Tibial artery (tissue), 4 donors: ENCODE data around the gene UVRAG.

ENCODE experiments used
- DNase-seq, 2 donors: peaks; one replicate each; pipeline ENCODE4 v3.0.0-alpha.2; 2019
- H3K27ac ChIP-seq, 2 donors: fragments of 200-600 bp; sonication (generic) in 1 of 2; 1 replicate in 1 of 2; 2 replicates in 1 of 2; pipeline ENCODE4 v1.5.1; 2018 to 2019; ENCODE audit warnings: mild to moderate bottlenecking in 1 of 2
- H3K27me3 ChIP-seq, 2 donors: fragments of 200-600 bp; sonication (generic) in 1 of 2; one replicate each; pipeline versions ENCODE4 v1.5.1 to v1.6.0; 2016 to 2019
- H3K36me3 ChIP-seq, 3 donors: fragments of 200-600 bp; sonication (generic) in 2 of 3; one replicate each; pipeline ENCODE4 v1.5.1; 2016 to 2019; ENCODE audit warnings: mild to moderate bottlenecking in 2 of 3
- H3K4me1 ChIP-seq, 4 donors: fragments of 200-600 bp; sonication (generic) in 2 of 4; 1 replicate in 3 of 4; 2 replicates in 1 of 4; pipeline ENCODE4 v1.5.1; 2016 to 2019
- H3K4me3 ChIP-seq, 2 donors: fragments of 200-600 bp; sonication (generic) in 1 of 2; 1 replicate in 1 of 2; 2 replicates in 1 of 2; pipeline ENCODE4 v1.5.1; 2018 to 2019; ENCODE audit warnings: mild to moderate bottlenecking in 2 of 2
- H3K9me3 ChIP-seq, 3 donors: fragments of 200-600 bp; sonication (generic) in 1 of 3; one replicate each; pipeline ENCODE4 v1.5.1; 2016 to 2019
- CTCF ChIP-seq, 2 experiments: fragments of 200-600 bp in 1 of 2; fragments of 450-650 bp in 1 of 2; IDR thresholded peaks; one replicate each; pipeline ENCODE4 v1.5.1; 2017 to 2019; ENCODE audit warnings: antibody characterized with exemption in 2 of 2, mild to moderate bottlenecking in 1 of 2, moderate library complexity in 1 of 2
- intact Hi-C: fragments of 100-400 bp; cut with DNase I; formaldehyde crosslinking; loops from one replicate; pipeline ENCODE4 v1.15.0; 2023; ENCODE audit warnings: low total_unique reads

The UVRAG gene

GRCh38 chr11:76094740-76095139 lies 279.7 kb downstream of the UVRAG start:
- no peak for DNase-seq
- Histone ChIP-seq H3K36me3 (peaks cover 0 to 7% (median 5%) of the 10 kb centered on the region in 3 donors), H3K4me3 (no peak overlapping the region), H3K4me1 (no peaks in the 10 kb centered on the region), H3K9me3 (peaks cover 0 to 6% (median 3%) of the 10 kb centered on the region in 3 donors), H3K27ac (no peak overlapping the region), H3K27me3 (no peaks in the 10 kb centered on the region)
- intact Hi-C loops, result no loop called here
- TF ChIP-seq CTCF (IDR thresholded peaks at IDR 0.05), result no peak

GRCh38 chr11:76095891-76096290 lies 280.9 kb downstream of the UVRAG start:
- Histone ChIP-seq H3K36me3 (no peaks in the 10 kb centered on the region), H3K9me3 (no peaks in the 10 kb centered on the region), H3K4me1 (no peaks in the 10 kb centered on the region), H3K27me3 (no peaks in the 10 kb centered on the region), H3K4me3 (no peak overlapping the region), H3K27ac (no peak overlapping the region)
- intact Hi-C loops, result no loop called here
- DNase-seq, result no peak
- TF ChIP-seq CTCF (IDR thresholded peaks at IDR 0.05), result no peak

GRCh38 chr11:76096552-76096951 lies 281.5 kb downstream of the UVRAG start:
- intact Hi-C loops, result no loop called here
- H3K27me3 ChIP-seq, result no peaks in the 10 kb centered on the region

GRCh38 chr11:76102802-76103201 lies 287.8 kb downstream of the UVRAG start:
- Histone ChIP-seq H3K27me3 (no peaks in the 10 kb centered on the region), H3K9me3 (no peaks in the 10 kb centered on the region), H3K36me3 (no peaks in the 10 kb centered on the region), H3K4me3 (no peak overlapping the region), H3K4me1 (no peaks in the 10 kb centered on the region), H3K27ac (no peak overlapping the region)
- intact Hi-C loops, result no loop called here
- TF ChIP-seq CTCF (IDR thresholded peaks at IDR 0.05), result no peak
- DNase-seq, result peak in 1 of 2 donors; percentile 44

More at GRCh38 chr11:76096552-76096951, 281.5 kb downstream of the UVRAG start:
- no peak overlapping the region for H3K27ac ChIP-seq
- no peaks in the 10 kb centered on the region for H3K9me3 ChIP-seq
- H3K36me3 ChIP-seq, result no peaks in the 10 kb centered on the region
- H3K4me1 ChIP-seq, result no peaks in the 10 kb centered on the region
- no peak for DNase-seq
- H3K4me3 ChIP-seq, result no peak overlapping the region
- no peak for TF ChIP-seq CTCF (IDR thresholded peaks at IDR 0.05)

- intact Hi-C loops, result no loop called here
- H3K27ac ChIP-seq, result no peak overlapping the region
- TF ChIP-seq CTCF (IDR thresholded peaks at IDR 0.05), result no peak
- H3K4me1 ChIP-seq, result no peaks in the 10 kb centered on the region
- H3K27me3 ChIP-seq, result no peaks in the 10 kb centered on the region
- no peaks in the 10 kb centered on the region for H3K36me3 ChIP-seq
- no peak overlapping the region for H3K4me3 ChIP-seq
- DNase-seq, result no peak
- H3K9me3 ChIP-seq, result no peaks in the 10 kb centered on the region
Measured at GRCh38 chr11:76103460-76103859, 288.4 kb downstream of the UVRAG start.

GRCh38 chr11:76104285-76104684 lies 289.3 kb downstream of the UVRAG start:
- Histone ChIP-seq H3K27me3 (no peaks in the 10 kb centered on the region), H3K36me3 (no peaks in the 10 kb centered on the region), H3K4me3 (no peak overlapping the region), H3K4me1 (no peaks in the 10 kb centered on the region), H3K27ac (no peak overlapping the region), H3K9me3 (no peaks in the 10 kb centered on the region)
- DNase-seq, result no peak
- no peak for TF ChIP-seq CTCF (IDR thresholded peaks at IDR 0.05)
- intact Hi-C loops, result no loop called here
